ENCODE data around the gene CCDC172.
"Not testable (repeated sequence)": the region's sequence is repeated elsewhere in the genome, so short reads cannot be mapped to it uniquely, and the experiment has no call there.

CCDC172 gene

GRCh38 chr10:116336866-116337265 is 12.6 kb downstream of the CCDC172 start:
- no peak for DNase-seq (ENCODE audit: low spot score)

DNA sequence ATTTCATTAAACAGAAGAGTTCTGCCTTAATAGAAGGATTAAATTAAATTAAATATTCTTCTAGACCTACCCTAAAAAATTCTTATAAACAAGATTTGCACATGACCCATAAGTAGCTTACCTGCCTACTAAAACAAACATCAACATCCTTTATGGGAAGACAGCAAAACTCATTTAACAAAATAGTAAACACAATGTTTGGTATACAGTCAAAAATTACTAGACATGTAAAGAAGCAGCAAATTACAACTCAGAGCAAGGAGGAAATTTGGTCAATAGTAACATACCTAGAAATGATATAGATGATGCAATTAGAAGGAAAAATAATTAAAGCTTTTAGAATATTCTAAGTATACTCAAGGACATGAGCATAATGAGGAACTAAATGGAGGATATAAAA is 27.9 kb downstream of the CCDC172 start:
- no peak for DNase-seq (ENCODE audit: low spot score)

DNA sequence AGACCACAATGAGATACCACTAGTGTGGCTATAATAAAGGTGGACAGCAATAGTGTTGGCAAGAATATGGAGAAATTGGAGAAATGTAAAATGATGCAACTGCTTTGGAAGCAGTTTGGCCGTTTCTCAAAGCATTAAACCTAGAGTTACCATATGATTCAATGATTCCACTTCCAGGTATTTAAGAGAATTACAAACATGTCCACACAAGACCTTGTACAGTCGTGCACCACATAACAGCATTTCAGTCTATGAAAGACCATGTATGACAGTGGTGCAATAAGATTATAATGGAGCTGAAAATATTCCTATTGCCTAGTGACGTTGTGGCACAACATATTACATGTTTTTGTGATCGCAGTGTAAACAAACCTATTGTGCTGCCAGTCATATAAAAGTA is 29.6 kb downstream of the CCDC172 start:
- no peak for DNase-seq (ENCODE audit: low spot score)

DNA sequence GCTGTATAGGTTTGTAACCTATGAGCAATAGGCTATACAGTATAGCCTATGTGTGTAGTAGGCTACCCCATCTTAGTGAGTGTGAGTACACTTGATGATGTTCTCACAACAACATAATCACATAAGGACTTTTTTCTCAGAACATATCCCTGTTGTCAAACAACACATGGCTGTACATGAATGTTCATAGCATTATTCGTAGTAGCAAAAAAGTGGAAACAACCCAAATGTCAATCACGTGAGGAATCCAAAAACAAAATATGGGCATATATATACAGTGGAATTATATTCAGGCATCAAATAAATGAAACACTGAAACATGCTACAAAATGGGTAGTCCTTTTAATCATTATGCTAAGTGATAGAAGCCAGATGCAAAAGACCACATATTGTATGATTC is 31.1 kb downstream of the CCDC172 start:
- DNase-seq (ENCODE audit: low spot score) = no peak

GRCh38 chr10:116356833-116357232 is 32.6 kb downstream of the CCDC172 start:
- no peak for DNase-seq (ENCODE audit: low spot score)

DNA sequence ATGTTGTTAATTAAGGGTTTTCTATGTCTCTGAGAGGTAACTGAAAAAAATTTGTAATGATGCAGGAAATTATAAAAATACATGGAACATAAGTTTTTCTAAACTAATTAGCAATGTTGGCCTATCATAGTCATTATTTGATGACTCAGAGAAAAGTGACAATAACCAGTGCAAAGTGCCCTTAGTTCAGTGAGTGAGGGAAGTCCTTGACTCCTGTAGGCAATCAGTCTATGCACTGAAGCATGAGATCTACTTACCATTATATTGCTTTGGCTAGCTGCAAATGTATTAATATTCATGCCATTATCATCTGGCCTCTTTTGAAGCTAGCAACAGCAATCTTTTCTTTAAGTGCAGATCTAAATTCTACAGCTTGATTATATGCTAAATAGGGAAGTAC is 40.6 kb downstream of the CCDC172 start:
- no peak for DNase-seq (ENCODE audit: low spot score)

- no peak for DNase-seq (ENCODE audit: low spot score)
Observed at GRCh38 chr10:116371737-116372136, 47.5 kb downstream of the CCDC172 start.

- no peak for DNase-seq (ENCODE audit: low spot score)
Observed at GRCh38 chr10:116382290-116382689, 58.0 kb downstream of the CCDC172 start.

DNA sequence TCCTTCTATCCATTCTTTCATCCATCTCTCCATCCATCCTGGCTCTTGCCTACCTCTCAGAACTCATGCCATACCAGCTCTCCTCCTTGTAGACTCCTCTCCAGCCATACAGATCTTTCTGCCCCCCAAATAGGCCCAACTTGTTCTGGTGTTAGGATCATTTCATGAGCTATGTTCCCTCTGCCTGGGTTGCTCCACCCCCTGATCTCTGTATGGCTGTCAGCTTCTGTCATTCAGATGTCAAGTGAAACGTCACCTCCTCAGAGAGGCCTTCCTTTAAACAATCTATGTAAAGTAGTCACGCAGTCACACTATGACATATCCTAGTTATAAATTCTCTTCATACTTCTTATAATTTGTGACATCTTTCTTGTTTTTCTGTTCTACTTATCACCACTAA is 61.1 kb downstream of the CCDC172 start:
- DNase-seq (ENCODE audit: low spot score) = peak; percentile 8

- peak; percentile 53 for DNase-seq (ENCODE audit: low spot score)
Observed at GRCh38 chr10:116385994-116386809, 62.0 kb downstream of the CCDC172 start.

GRCh38 chr10:116393246-116393831 is 69.1 kb downstream of the CCDC172 start:
- not testable (repeated sequence) for DNase-seq (ENCODE audit: low spot score)

DNA sequence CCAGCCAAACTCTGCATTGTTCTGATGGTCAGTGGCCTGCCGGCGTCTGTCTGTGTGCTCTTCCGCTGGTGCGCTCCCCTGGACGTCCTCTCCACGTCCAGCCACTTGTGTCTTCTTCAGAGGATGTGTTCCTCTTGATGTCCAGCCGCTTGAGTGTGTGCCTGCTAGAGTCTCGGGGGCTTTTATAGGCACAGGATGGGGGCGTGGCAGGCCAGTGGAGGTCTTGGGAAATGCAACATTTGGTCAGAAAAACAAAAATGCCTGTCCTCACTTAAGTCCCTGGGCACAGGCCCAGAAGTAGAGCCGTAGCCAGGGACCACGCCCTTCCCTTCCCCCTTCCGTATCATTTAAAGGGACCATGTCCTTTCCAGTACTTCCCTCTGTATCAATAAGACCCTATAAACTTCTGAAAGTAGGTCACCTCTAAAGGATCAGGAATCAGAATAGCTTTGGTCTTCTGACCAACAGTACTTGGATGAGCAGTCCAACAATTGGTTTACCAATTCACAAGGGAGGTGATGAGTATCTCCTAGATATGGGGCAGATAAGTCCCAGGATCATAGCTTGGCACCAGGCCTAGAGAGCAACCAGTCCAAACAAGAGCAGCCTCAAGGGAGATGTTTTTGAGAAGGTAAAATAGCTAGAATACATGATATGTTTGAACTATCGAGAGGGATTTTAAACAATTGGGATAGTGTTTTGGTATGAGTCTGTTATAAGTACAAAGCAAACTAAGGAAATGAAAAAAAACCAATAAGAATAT is 71.2 kb downstream of the CCDC172 start:
- DNase-seq (ENCODE audit: low spot score) = no peak

DNA sequence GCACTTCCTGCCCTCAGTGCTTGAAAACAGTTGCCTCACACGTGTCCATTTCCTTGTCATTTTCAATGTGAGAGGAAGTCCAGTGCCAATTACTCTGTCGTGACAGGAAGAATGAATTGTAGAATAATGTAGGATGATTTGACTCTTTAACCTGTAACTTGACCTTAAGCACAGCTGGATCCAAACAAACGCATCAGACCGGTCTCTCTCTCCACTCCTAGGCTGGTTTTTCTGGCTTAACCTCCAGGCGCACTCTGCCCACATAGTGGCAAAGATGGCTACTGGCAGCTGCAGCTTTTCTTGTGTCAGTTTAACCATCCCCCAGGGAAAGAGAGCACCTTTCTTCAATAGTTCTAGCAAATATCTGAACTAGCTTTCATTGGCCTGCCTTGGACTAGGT is 74.0 kb downstream of the CCDC172 start:
- DNase-seq (ENCODE audit: low spot score) = no peak

DNA sequence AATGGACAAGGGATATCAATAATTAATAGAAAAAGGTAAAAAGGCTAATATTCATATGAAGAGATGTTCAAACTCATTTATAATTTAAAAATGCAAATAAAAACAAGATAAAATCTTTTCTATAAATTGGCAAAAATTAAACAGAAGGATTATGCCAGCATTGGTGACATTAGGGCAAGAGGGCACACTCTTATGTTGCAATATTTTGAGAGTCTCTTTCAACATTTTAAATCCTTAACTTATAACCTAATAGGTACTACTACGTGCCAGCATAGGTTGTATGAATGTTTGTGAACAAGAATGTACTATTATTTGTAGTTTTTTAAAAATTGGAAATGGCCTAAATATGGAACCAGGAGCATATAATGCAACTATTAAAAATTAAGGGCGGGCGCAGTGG is 78.6 kb downstream of the CCDC172 start:
- no peak for DNase-seq (ENCODE audit: low spot score)

- DNase-seq (ENCODE audit: low spot score) = no peak
Observed at GRCh38 chr10:116403740-116404250, 79.5 kb downstream of the CCDC172 start.

GRCh38 chr10:116408719-116409118 is 84.5 kb downstream of the CCDC172 start:
- no peak for DNase-seq (ENCODE audit: low spot score)

DNA sequence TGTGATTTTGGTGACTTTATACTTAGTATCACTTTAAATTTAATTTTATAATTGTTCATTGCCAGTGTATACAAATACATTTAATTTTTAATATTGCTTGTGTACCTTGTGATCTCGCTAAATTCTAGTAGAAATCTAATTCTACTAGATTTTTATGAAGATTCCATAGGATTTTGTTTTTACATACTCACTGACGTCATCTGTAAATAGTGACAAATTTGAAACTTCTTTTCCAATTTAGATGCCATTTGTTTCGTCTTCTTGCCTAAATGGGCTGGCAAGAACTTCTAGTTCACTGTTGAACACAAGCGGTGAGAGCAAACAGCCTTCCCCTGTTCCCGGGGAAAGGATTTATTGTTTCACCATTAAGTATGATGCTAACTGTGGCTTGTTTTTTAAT is 86.1 kb downstream of the CCDC172 start:
- DNase-seq (ENCODE audit: low spot score) = no peak

GRCh38 chr10:116417821-116418220 is 93.6 kb downstream of the CCDC172 start:
- DNase-seq (ENCODE audit: low spot score) = peak; percentile 66

DNA sequence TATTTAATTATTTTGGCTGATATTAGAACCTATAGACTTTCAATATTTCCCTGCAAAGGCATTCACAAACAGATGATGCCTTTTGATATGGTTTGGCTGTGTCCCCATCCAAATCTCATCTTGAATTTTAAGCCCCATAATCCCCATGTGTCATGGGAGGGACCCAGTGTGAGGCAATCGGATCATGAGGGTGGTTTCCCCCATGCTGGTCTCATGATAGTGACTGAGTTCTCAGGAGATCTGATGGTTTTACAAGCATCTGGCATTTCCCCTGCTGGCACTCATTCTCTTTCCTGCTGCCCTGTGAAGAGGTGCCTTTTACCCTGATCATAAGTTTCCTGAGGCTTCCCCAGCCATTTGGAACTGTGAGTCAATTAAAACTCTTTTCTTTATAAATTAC is 94.1 kb downstream of the CCDC172 start:
- DNase-seq (ENCODE audit: low spot score) = no peak

DNA sequence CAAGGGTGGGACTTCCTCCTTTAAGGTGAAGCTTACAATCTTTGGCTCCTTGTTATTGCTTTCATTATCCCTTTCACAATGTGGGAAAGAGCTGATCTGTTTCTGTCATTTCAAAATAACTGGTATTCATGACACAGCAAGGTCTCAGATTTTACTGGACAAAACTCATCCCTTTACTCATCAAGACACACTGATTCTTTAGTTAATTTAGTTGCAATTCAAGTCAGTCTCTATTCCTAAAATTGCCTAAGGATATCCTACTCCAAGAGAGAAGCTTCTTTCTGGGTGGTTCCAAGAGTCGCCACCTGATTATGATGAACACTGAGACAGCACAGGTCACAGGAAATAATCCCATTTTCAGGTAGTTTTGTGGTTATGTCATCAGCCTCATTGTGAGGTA is 97.6 kb downstream of the CCDC172 start:
- DNase-seq (ENCODE audit: low spot score) = no peak

DNA sequence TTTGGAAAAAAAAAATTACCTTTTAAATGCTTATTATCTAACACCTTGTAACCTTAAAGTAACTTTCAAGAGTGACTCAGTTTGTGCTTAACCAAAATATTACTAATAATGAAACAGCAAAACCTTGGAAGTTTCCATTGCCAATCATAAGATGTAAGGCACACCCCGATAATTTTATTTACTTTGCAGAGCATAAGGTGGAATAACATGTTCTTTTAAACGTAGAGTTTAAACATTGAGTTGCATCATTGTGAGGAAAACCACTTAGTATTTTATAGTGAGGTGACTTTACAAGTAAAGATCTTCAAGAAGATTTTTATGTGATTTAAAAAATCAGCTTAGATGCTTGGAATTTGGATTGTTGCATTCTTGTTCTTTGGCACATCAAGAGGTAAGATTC is 103.4 kb downstream of the CCDC172 start, which contains the start of gene PNLIPRP3:
Gene PNLIPRP3 (plus strand): TSS at position 177 of the 400 bp plus-strand sequence. CDS start 166 bp downstream, at position 343.
- DNase-seq (ENCODE audit: low spot score) = no peak

DNA sequence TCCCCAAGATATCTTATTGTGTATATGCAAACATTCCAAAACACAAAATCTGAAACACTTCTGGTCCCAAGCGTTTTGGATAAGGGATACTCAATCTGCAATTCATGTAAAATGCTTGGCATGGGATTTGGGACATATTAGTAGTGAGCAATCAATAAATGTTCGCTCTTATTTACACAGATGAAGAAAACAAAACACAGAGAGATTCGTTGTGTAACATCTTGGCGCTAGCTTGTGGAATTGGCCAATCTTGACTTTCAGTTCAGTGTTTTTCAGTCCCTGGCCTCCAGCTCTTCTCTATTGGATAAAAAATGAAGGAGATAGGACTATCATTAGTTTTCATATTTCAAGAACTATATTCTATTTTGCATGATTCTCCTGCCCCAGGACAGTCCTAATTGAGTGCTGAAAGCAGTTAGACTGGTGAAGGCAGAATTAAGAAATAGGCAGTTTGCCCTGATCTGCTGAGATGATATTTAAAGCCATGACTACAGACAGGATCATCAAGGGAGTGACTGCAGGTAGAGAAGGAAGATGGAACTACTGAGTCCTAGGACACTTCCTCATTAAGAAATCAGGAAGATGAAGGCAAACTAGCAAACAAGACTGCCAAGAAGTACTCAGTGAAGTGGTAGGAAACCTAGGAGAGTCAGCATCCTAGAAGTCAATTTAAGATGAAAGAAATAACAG is 105.2 kb downstream of the CCDC172 start:
- DNase-seq (ENCODE audit: low spot score) = no peak

Data from RKO (cell line).